Stimulated activated CD8-positive, alpha-beta memory T cell treated with anti-CD3 and anti-CD28 coated beads, Interleukin-7, amount 100 ng/mL, for 4 hours (primary cell): ENCODE data around the gene PRTG.
"Not testable (repeated sequence)": the region's sequence is repeated elsewhere in the genome, so short reads cannot be mapped to it uniquely, and the experiment has no call there.

Source experiments
- DNase-seq, 2 donors: peaks; one replicate each; pipeline ENCODE4 v3.0.0-alpha.2; 2020; ENCODE audit warnings: low read depth in 2 of 2

Gene PRTG

DNA sequence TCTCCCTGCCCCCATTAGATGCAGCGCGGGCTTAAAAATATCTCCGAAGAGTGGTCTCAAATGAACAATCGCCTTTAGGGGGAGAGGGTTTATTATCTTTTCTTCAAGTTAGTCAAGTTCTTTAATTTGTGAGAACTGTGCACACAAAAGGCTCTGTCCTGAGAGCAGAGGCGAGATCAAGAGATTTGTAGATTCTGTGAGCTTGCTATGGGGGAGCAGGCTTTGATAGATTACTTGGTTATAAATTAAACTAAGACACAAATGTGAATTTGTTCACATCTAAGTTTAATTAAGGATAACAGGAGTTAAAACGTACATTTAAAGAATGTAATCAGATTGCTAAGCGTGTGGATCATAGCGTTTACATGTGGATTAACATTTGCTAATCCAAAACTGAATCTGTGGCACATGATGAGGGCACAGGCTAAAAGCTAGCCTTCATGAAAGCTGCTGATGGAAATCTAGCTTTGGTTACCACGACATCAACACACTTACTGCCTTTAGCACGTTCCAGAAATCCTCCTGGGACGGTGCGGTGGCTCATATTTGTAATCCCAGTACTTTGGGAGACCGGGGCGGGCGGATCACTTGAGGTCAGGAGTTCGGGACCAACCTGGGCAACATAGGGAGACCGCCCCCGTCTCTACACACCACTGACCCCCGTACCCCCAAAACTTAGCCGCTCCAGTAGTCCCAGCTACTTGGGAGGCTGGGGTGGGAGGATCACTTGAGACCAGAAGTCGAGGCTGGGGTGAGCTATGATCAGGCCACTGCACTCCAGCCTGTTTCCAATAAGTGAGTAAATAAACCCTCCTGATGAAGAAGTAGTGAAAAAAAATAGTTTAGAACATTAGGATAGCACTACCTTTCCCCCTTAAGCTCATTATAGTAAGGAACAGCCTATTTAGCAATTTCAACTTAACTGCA is 1.0 kb upstream of the PRTG start:
- no peak for DNase-seq

DNA sequence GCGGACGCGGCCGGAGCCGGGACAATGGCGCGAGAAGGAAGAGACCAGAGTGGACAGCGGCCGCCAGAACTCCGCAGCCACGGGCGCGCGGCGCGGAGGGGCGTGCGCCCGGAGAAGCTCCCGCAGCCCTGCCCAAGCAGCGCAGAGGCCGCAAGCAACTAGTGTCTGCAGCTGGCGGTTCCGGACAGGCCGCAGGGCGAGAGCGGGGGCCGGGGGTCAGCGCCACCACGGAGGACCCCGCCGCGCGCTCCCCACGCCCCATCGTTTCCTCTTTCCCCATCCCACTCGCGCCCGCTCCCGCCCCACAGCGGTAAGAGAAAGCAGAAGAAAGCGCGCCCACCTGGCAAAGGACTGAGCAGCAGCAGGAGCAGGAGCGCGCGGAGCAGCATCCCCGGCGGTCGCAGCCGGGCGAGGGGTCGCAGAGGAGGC is 440 bp downstream of the PRTG start:
- no peak for DNase-seq

DNA sequence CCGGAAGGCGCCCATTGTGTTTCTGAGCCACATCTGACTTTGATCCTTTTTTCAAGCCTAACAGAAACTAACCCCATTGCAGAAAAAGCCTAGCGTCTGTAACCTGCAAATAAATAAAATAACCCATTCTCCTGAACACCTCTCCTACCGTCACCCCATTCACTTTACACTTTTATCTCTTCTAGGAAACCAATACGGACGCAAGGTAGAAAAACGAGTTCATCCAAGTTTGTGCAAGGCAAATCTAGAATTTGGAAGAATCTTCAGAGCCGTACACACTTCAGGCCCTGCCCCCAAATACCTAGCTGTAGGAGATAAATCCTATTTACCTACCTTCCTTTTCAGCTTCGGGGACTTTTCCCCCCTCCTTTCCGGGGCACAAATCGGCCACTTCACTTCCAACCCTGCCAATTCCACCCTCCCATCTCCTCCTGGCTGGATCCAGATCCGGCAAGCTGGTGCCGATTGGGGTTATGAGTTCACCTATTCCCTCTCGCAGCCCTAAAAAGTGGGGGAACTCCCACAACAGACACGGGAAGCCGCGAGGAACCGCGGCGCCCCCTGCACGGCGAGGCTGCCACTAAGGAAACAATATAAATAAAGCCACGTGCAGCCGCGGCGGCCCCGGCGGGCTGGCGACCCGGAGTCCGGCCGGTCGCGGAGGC is 987 bp downstream of the PRTG start:
- DNase-seq = no peak

DNA sequence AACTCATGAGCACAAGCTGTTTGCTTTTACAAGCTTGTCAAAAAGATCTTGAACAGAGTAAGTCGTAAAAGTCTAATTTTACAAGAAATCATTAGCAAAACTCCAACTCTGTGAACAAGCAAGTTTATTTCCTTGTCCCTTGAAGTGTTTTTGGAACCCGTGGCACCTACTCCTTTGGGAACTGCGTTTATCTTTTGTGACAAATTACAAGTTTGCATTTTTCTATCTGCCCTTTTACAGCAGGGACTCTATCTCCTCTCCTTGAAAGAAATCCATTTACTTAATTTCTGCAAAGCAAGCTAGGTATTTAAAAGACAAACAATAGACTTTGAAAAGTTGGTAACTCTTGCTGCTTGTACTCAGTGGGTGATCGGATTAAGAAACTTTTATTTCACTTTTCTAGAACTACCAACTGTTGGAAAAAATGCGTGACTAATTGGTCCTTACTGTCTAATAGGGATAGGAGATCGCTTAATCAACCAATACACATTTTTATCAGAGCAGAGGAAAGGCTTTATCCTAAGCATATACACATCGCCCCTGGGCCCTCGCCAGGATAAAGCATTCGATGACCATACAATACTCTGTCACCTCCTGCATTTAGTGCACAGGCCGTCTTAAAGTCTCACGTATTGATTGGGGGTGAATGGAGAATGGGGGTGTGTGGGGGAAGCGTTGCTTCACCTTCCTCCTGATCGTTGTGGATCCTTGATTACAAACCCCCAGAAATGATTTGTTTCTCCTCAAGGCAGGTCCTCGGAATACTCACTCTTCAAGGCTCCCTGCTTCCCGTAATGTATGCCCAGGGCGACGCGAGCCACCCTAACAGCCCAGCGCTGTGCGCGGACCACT is 1.7 kb downstream of the PRTG start:
- DNase-seq = no peak

DNA sequence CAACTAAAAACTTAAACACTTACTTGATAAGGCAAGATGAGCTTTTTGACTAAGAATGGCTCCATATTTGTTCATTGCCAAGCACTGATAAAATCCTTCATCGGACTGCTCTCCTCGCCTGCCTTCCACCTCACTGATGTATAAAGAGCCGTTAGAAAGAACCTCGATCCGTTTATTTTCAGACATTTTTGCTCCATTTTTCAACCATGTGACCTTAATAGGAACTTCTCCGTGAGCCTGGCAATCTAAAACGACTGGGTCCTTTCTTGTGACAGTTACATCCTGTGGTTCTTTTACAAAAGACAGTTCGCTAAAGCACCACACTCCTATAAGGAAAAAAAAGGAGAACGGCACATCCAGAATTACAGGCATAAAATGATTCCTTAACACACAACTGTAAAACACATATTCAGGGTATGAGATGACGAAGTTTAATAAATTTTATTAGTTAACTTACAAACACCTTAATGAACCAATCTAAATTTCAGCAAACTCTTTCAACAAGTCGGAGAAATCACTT is 2.5 kb downstream of the PRTG start:
- DNase-seq = no peak

DNA sequence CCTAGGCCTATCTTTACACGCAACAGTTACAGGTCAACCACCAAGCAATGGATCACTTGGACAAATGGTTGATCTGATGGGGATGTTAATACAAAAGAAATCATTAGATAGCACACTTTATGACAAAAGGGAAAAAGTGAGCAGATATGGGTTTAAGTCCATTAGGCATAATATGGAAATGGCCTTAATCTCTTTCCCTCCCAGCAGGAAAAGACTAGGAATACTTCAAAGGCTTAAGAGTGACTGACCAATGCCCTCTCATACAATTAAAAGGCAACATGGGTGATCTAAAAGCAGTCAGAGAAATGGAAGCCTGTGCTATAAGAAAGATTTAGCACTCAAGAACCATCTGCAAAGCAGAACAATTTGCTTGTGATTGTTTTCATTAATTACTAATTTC is 3.3 kb downstream of the PRTG start:
- DNase-seq = no peak

DNA sequence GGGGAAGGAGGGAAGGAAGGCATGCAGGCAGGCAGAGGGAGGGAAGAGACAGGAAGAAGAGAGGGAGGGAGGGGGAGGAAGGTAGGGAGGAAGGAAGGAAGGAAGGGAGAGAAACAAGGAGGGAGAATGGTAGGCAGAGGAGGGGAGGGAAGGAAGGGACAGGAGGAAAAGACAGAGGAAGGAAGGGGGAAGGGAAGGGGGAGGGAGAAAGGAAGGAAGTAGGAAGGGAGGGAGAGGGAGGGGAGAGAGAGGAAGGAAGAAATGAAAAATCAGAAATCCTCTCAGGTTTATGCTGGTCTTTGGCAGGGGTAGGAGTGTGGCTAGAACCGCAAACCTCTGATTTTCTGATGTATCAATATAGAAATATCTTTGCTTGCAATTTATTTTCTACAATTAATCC is 4.2 kb downstream of the PRTG start:
- no peak for DNase-seq

DNA sequence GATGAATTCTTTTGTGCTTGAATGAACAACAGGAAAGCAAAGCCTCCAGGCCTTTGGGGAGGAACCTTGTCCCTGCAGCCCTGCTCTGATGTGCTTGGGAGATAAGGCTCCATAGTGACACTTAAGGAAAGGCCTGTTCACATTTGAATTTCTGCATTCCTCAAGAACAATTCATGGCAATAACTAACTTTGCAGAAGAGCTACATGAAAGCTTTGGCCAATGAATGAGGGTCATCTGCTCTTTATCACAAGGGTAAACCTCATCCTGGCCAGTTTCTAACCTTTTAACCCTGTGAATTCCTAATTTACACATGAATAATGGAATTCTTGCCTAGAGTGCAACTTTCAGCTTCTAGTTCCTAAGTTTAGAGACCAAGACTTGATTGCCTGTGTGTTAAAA is 5.6 kb downstream of the PRTG start:
- no peak for DNase-seq

DNA sequence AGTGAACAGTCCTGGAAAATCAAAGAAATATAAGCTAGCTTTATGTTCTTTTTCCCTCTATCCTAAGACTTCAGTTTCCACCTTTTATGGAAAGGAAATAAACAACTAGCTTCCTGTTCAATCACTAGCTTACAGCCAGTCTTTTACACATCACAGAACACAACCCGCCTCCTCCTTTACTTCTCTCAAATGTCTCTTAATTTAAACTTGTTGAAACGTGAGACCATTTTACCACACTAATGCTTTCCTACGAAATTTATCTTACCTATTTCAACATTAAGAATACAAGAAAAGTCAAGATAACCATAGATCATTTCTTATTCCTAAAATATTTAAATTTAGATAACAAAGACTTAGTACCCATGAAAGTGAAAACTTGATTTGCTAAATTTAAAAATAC is 6.2 kb downstream of the PRTG start:
- DNase-seq = no peak

DNA sequence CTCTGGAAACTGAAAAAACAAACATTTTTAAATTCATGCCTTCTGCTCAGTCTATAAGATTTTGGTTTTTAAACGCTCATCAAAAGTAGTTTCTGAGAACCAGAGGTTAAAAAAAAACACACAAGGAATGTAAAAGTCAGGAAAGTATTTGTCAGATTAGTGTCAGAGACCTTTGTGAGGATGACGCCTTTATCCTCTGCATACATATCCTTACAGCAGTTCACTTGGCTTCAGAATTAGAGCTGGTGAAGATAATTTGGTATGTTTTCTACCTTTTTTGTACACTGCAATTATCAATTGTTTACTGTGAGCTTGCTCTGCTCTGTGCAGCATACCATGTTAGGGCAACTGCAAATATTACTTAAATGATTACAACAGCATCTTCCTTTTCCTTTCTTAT is 8.3 kb downstream of the PRTG start:
- no peak for DNase-seq

DNA sequence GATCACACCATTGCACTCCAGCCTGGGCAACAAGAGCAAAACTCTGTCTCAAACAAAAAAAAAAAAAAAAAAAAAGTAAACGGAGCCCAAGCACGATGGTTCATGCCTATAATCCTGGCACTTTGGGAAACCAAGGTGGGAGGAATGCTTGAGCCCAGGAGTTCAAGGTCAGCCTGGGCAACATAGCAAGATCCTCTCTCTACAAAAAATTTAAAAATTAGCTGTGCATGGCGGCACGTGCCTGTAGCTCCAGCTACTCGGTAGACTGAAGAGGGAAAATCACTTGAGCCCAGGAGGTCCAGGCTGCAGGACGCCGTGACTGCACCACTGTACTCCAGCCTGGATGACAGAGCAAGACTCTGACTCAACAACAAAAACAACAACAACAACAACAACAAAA is 9.5 kb downstream of the PRTG start:
- DNase-seq = not testable (repeated sequence)

DNA sequence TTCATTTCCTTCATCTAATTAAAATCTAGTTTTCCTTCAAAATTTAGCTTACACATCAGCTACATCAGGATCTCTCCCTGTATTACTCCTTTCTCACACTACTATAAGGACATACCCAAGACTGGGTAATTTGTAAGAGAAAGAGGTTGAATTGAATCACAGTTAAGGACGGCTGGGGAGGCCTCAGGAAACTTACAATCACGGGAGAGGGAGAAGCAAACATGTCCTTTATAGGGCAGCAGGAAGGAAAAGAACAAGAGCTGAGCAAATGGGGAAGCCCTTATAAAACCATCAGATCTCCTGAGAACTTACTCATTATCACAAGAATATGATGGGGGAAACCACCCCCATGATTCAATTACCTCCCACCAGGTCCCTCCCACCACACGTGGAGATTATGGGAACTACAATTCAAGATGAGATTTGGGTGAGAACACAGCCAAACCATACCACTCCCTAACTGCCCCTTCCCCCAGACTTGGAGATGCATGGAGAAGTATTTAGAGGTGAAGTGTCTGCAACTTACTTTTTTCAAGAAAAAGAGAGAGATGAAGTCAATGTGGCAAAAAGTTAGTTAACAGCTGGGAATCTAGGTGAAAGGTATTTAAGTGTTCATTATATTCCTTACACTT is 21.3 kb downstream of the PRTG start:
- no peak for DNase-seq

DNA sequence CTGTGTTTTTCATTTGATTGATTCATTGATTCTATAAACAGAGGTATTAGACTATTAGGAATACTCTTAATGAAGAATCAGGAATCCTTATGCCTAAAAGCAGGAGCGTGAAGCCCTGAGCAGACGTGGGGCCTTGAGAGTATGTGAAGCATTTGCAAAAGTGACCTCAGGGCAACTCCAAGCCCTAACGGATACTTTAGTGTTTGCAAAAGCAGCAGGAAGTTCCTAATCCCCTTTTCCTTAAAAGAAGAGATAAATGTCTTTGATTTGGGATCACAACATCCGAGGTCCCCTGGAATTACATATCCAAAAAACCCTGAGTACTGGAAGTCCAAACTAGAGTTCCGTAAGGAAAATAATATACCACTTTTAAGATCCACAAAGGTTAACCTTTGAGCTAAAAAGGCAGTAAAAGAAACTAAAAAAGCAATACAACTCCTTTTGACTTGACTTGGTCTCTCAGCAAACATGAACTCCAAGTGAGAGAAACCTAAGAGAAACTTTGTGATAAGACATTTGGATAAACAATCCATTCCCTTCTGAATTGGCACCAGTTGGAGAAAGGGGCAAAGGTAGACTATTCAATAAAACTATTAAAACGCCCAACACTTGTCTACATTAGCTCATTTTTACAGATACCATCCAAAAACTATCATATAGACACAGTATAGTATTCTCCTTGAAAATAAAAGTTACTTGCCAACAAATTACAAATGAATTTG is 27.4 kb downstream of the PRTG start:
- no peak for DNase-seq

DNA sequence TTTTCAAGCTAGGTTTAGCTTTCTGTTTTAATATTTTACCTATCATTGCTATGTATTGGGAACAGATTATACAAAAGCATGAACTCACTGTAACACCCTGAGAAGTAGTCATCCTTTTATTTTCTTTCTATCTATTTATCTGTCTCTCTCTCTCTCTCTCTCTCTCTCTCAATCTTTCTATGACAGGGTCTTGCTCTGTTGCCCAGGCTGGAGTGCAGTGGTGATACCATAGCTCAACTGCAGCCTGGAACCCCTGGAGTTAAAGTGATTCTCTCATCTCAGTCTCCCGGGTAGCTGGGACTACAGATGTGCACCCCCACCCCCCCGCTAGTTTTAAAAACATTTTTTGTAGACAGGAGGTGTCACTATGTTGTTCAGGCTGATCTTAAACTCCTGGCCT is 28.9 kb downstream of the PRTG start:
- no peak for DNase-seq

DNA sequence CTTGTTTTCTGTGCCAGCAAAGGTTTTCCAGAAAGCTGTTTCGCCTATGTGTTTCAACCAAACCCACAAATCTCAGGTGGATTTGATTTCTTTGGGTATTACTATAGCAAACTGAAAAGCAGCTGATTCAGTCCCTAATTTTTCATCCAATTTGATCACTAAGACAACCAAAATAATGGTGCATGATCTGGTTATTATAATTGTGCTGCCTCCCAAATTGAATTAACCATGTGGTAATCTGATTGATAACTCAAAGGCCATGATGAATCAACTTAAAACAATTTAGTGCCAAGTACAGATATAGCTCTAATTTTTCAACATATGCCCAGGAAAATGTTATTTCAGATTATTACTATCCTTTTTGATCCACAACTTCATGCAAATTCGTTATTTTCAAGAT is 30.6 kb downstream of the PRTG start:
- no peak for DNase-seq

DNA sequence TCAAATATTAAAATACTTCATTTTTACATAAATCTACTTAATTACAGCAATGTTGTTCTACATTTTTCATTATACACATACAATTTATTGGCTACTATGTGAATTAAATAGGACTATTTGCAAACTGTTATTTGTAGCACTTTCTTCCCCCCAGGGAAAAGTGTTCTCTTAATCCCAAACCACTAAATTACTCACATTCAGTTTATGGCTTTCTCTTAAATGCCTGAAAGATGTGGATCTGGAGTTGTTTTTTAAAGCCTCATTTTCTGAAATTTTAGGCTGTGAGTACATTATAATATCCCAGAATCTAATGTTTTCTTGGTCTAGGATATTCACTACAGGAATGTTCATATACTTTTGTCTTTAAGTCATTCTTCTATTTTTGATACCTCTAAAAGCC is 32.7 kb downstream of the PRTG start:
- DNase-seq = no peak

DNA sequence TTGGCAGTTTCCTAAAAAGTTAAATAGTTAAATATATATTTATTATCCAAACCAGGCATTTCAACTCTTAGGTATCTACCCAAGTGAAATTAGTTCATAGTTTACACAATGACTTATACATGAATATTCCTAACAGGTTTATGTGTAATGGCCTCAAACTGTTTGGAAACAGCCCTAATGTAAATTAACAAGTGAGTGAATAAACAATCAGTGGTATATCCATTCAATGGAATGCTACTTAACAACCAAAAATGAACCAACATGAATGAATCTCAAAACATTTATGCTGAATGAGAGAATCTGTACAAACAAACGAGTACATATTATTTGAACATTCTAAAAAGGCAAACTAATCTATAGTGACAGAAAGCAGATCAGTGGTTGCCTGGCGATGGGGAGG is 33.5 kb downstream of the PRTG start:
- no peak for DNase-seq

DNA sequence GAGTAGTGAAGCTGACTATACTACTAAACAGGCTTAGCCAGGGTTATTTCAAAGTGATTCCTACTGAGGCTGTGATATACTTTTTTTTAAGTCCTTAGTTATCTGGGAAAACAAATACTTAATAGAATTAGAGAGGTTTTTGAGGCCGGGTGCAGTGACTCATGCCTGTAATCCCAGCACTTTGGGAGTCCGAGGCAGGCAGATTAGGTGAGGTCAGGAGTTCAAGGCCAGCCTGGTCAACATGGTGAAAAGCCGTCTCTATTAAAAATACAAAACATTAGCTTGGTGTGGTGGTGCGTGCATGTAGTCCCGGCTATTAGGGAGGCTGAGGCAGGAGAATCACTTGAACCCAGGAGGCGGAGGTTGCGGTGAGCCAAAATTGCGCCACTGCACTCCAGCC is 34.2 kb downstream of the PRTG start:
- no peak for DNase-seq

DNA sequence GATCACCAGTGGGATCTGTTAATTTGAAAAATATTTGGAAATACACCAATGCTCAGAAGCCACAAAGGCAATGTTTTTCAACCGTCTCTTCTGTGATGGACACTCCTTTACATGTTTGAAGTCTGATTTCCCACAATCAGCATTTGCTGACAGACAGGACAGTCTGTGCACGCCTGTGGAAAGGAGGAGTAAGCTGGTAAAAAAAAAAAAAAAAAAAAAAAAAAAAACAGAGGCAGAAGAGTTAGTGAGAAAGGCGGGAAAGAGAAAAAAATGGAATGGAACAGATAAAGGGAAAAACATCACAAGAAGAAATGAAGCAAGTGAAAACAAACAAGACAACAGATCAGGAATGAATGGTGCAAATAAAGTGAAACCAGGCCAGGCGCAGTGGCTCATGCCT is 35.0 kb downstream of the PRTG start:
- DNase-seq = no peak

DNA sequence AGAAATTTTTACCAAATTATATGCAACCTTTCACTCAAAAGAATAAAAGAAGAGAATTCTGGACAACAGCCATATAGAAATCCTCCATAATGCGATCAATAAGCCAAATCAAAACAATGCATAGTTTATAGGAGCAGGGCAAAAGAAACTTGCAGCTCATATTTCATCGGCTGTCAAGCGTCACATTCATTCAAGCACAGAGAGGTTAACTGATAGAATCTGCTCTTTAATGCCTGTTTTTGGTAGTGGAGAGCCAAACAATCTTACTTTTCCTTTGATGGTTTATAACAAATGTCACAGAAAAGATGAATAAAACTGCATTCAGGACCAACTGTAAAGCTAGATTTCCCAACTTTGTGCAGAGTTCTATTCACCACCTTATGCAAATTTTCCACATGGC is 35.4 kb downstream of the PRTG start:
- no peak for DNase-seq

DNA sequence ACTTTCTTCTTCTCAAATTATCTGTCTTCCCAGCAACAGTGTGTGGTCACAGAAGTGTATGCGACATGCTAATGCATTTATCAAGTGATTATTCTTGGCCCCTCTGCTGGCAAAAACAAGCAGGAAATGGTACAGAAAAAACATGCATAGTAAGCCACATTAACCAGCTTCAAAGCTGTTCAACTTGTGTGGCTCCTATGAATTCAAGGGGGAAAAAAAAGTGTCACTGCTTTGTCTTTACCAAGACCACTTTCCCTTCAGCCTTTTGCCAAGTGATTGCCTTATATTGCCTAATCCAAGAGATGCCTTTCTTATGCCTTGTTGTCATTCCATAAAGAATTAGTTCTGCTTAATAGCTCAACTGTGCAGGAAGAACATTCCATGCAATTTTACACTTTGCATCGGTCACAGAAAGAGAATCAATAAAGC is 39.1 kb downstream of the PRTG start:
- no peak for DNase-seq
